ENCODE results near the gene TRAF2.

TRAF2 gene

DNA sequence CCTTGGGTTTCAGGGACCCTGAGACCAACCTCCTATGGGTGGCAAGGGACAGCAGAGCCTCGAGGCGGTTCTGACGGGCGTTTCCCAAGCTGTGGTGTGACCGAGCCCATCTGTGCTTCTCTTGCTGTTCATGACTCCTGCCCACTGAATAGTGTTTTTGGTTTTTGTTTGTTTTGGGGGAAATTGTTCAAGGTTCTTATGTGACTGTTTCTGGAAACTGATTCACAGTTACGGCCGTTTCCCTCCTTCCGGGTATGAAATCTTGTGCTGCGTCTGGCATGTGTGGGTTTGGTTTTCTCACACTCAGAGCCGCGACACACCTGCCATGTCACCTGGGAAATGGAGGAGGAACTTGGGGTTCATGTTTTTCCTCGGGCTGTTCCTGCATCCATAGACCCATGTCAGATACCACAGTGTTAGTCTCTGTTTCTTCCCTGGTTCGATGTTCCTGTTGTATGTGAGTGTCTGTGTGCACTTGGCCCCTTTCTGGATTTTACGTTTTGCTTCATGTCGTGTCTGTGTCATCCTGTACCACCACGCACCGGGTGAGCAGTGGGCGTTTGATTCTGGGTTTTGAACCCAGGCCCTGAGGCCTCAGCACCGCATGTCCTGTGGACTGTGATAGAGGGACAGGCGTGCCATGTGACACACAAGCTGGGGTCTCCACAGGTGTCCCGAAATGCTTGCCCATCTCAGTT, 29.5 kb downstream of the TRAF2 start:
- TF ChIP-seq SPI1 (IDR thresholded peaks at IDR 0.05; ENCODE audit: low read depth, low read length) (no peak), PAX5 (IDR thresholded peaks at IDR 0.05; ENCODE audit: insufficient read depth, low read length, severe bottlenecking) (no peak), TAF1 (IDR thresholded peaks at IDR 0.05; ENCODE audit: low read depth, low read length) (no peak), POLR2AphosphoS5 (IDR thresholded peaks at IDR 0.05; ENCODE audit: low read depth, low read length) (no peak), POLR2A (IDR thresholded peaks at IDR 0.05; ENCODE audit: low read depth, low read length) (no peak)
- no peak for DNase-seq (ENCODE audit: insufficient read length, low spot score)
- FAIRE-seq = no peak

DNA sequence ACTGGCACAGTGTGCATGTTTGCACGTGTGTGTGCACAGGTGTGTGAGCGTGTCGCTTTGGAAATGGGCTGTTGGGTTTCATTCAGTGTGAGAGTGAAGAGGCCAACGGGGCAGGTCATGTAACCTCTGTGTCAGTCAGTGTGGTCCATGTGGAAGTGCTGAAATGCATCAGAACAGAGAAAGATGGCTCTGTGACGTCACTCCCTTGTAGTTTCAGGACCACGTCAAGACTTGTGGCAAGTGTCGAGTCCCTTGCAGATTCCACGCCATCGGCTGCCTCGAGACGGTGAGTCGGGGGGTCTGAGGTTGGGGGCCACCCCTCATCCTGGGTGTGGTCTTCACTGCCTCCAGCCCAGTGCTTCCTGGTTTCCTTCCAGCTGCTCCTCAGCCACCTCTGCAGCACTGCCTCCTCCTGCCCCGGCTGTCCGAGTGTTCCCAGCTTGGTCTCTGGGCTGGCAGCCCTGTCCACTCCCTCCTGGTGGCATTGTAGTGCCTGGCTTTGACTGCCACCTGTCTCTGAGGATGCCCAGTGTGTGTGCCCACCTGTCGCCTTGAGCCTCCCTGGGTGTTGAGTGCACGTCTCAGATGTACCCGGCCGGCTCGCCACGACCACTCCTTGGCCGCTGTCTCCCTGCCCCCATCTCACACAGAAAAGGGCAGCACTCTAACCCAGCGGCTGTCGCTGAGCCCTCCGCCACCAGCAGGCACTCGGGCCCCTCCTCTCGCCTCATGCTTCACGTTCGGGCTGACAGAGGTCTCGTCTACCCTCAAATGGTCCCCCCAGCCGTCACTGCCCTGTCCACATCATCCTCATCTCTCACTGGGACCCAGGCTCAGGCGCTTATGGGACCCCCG, 30.2 kb downstream of the TRAF2 start:
- TF ChIP-seq SPI1 (IDR thresholded peaks at IDR 0.05; ENCODE audit: low read depth, low read length) (no peak), PAX5 (IDR thresholded peaks at IDR 0.05; ENCODE audit: insufficient read depth, low read length, severe bottlenecking) (no peak), TAF1 (IDR thresholded peaks at IDR 0.05; ENCODE audit: low read depth, low read length) (no peak), POLR2AphosphoS5 (IDR thresholded peaks at IDR 0.05; ENCODE audit: low read depth, low read length) (no peak), POLR2A (IDR thresholded peaks at IDR 0.05; ENCODE audit: low read depth, low read length) (no peak), POU2F2 (IDR thresholded peaks at IDR 0.05; ENCODE audit: low read depth, low read length) (no peak)
- no peak for DNase-seq (ENCODE audit: insufficient read length, low spot score)
- no peak for FAIRE-seq

DNA sequence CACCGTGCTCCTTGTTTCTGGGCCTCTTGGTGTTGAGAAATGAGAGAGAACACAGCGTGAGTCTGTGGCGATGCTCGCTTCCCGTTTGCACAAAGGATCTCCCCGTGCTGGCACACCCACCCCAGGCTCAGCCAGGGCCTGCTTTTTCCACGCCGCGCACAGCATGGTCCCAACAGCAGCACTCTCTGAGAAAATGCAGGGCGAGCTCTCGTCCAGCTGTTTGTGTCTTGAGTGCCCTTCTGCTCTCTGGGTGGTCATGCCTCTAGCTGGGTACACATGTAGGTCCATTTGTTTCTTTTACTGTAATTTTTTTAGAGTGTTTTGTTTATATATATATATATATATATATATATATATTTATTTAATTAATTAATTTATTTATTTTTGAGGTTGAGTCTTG, 31.6 kb downstream of the TRAF2 start:
- TF ChIP-seq PAX5 (IDR thresholded peaks at IDR 0.05; ENCODE audit: insufficient read depth, low read length, severe bottlenecking) (no peak), POU2F2 (IDR thresholded peaks at IDR 0.05; ENCODE audit: low read depth, low read length) (no peak), SPI1 (IDR thresholded peaks at IDR 0.05; ENCODE audit: low read depth, low read length) (no peak), TAF1 (IDR thresholded peaks at IDR 0.05; ENCODE audit: low read depth, low read length) (no peak)
- DNase-seq (ENCODE audit: insufficient read length, low spot score) = no peak
- no peak for FAIRE-seq

DNA sequence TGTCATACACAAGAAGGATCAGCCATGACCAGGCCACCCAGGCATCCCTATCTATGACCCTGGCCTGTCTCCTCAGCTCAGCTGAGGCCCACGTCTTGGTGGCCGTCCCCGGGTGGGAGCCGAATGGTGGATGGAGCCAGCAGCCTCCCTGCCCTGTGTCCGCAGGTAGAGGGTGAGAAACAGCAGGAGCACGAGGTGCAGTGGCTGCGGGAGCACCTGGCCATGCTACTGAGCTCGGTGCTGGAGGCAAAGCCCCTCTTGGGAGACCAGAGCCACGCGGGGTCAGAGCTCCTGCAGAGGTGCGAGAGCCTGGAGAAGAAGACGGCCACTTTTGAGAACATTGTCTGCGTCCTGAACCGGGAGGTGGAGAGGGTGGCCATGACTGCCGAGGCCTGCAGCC, 33.8 kb downstream of the TRAF2 start:
- DNase-seq (ENCODE audit: insufficient read length, low spot score) = no peak
- FAIRE-seq = no peak
- no peak for TF ChIP-seq TAF1 (IDR thresholded peaks at IDR 0.05; ENCODE audit: low read depth, low read length)
- no peak for TF ChIP-seq PAX5 (IDR thresholded peaks at IDR 0.05; ENCODE audit: insufficient read depth, low read length, severe bottlenecking)
- TF ChIP-seq POU2F2 (IDR thresholded peaks at IDR 0.05; ENCODE audit: low read depth, low read length) = no peak

DNA sequence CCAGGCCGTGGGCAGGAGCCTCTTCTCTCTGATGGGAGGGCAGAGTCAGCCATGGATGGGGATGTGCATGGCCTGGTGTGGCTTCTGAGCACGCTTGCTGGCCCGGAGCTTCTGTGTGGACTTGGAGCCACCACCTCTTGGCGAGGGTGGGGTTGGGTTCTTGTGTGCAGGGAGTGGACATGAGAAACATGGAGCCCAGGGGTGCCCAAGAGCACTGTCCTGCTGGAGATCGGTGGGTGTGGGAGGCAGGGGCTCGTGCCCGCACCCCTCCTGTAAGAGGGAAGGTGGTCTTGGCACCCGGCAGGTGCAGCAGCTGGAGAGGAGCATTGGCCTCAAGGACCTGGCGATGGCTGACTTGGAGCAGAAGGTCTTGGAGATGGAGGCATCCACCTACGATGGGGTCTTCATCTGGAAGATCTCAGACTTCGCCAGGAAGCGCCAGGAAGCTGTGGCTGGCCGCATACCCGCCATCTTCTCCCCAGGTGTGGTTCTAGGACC, 34.5 kb downstream of the TRAF2 start:
- TF ChIP-seq PAX5 (IDR thresholded peaks at IDR 0.05; ENCODE audit: insufficient read depth, low read length, severe bottlenecking) (no peak), POLR2A (IDR thresholded peaks at IDR 0.05; ENCODE audit: low read depth, low read length) (no peak), POU2F2 (IDR thresholded peaks at IDR 0.05; ENCODE audit: low read depth, low read length) (no peak), POLR2AphosphoS5 (IDR thresholded peaks at IDR 0.05; ENCODE audit: low read depth, low read length) (no peak), SPI1 (IDR thresholded peaks at IDR 0.05; ENCODE audit: low read depth, low read length) (no peak), TAF1 (IDR thresholded peaks at IDR 0.05; ENCODE audit: low read depth, low read length) (no peak)
- FAIRE-seq (no peak), DNase-seq (ENCODE audit: insufficient read length, low spot score) (no peak)

DNA sequence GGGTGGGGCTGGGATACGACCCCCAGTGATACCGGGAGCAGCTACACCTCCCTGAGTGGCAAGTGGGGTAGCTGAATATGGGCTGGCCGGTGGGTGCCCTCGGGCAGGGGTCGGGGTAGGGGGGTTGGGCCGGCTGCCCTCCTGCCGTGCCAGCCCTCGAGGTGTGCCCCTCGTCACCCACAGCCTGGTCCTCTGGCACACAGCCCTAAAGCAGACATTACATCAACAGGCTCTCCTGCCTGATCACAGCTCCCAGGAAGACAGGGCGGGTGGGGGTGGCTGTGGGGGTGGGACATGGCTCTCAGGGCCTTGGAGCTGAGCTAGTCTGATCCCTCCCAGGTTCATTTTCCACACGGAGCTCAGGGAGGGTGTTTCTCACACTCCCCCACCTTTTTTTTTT, 35.0 kb downstream of the TRAF2 start:
- no peak for FAIRE-seq

DNA sequence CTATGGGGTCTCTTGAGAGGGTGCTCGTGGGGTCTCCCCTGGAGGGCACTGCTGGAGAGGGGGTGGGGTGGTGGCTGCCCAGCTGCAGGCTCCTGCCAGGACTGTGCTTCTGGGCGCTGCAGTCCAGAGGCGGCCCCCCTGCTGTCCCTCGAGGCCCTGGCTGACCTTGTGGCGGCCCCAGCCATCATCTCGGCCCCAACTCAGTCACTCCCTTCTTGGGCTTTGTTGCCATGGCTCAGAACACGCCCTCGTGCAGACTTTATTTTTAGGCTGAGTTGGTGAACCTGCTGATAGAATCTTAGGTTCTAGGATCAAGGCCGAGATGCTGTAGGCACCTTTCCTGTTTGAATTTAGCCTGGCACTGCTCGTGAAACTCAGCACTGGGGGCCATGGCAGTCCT, 35.4 kb downstream of the TRAF2 start:
- TF ChIP-seq POLR2AphosphoS5 (IDR thresholded peaks at IDR 0.05; ENCODE audit: low read depth, low read length) = no peak
- no peak for TF ChIP-seq POU2F2 (IDR thresholded peaks at IDR 0.05; ENCODE audit: low read depth, low read length)
- TF ChIP-seq PAX5 (IDR thresholded peaks at IDR 0.05; ENCODE audit: insufficient read depth, low read length, severe bottlenecking) = no peak
- no peak for TF ChIP-seq TAF1 (IDR thresholded peaks at IDR 0.05; ENCODE audit: low read depth, low read length)
- no peak for TF ChIP-seq POLR2A (IDR thresholded peaks at IDR 0.05; ENCODE audit: low read depth, low read length)
- TF ChIP-seq SPI1 (IDR thresholded peaks at IDR 0.05; ENCODE audit: low read depth, low read length) = no peak
- DNase-seq (ENCODE audit: insufficient read length, low spot score) (no peak), FAIRE-seq (no peak)

More for the DNA sequence above, 35.0 kb downstream of the TRAF2 start:
- DNase-seq (ENCODE audit: insufficient read length, low spot score) = no peak
- no peak for TF ChIP-seq SPI1 (IDR thresholded peaks at IDR 0.05; ENCODE audit: low read depth, low read length)
- TF ChIP-seq POU2F2 (IDR thresholded peaks at IDR 0.05; ENCODE audit: low read depth, low read length) = no peak
- no peak for TF ChIP-seq TAF1 (IDR thresholded peaks at IDR 0.05; ENCODE audit: low read depth, low read length)
- no peak for TF ChIP-seq POLR2A (IDR thresholded peaks at IDR 0.05; ENCODE audit: low read depth, low read length)
- TF ChIP-seq POLR2AphosphoS5 (IDR thresholded peaks at IDR 0.05; ENCODE audit: low read depth, low read length) = no peak
- TF ChIP-seq PAX5 (IDR thresholded peaks at IDR 0.05; ENCODE audit: insufficient read depth, low read length, severe bottlenecking) = no peak

DNA sequence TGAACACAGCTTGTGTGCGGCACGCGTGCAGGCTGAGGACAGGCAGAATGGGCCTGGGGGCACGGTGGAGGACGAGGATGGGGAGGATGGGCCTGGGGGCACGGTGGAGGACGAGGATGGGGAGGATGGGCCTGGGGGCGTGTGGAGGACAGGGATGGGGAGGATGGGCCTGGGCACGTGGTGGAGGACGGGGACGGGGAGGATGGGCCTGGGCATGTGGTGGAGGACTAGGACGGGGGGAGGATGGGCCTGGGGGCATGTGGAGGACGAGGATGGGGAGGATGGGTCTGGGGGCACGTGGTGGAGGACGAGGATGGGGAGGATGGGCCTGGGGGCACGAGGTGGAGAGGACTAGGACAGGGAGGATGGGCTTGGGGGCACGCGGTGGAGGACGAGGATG, 36.2 kb downstream of the TRAF2 start:
- FAIRE-seq = peak; percentile 16
- no peak for DNase-seq (ENCODE audit: insufficient read length, low spot score)
- TF ChIP-seq POLR2AphosphoS5 (IDR thresholded peaks at IDR 0.05; ENCODE audit: low read depth, low read length) (no peak), SPI1 (IDR thresholded peaks at IDR 0.05; ENCODE audit: low read depth, low read length) (no peak), POU2F2 (IDR thresholded peaks at IDR 0.05; ENCODE audit: low read depth, low read length) (no peak), PAX5 (IDR thresholded peaks at IDR 0.05; ENCODE audit: insufficient read depth, low read length, severe bottlenecking) (no peak), TAF1 (IDR thresholded peaks at IDR 0.05; ENCODE audit: low read depth, low read length) (no peak), POLR2A (IDR thresholded peaks at IDR 0.05; ENCODE audit: low read depth, low read length) (no peak)

DNA sequence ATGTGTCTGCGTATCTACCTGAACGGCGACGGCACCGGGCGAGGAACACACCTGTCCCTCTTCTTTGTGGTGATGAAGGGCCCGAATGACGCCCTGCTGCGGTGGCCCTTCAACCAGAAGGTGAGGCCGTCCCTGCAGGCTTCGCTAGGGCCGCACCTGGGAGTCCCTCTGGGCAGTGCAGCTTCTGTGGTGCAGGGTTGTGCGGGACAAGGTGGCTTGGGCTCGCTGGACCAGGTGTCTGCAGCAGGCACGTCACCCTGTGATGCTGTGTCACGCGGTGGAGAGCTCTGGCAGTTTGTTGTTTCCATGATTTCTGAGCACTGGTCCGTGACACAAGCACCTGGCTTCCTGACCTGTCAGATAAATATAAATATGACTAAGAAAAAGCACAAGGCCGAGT, 37.6 kb downstream of the TRAF2 start:
- DNase-seq (ENCODE audit: insufficient read length, low spot score) (no peak), FAIRE-seq (no peak)
- no peak for TF ChIP-seq POLR2AphosphoS5 (IDR thresholded peaks at IDR 0.05; ENCODE audit: low read depth, low read length)
- no peak for TF ChIP-seq SPI1 (IDR thresholded peaks at IDR 0.05; ENCODE audit: low read depth, low read length)
- no peak for TF ChIP-seq PAX5 (IDR thresholded peaks at IDR 0.05; ENCODE audit: insufficient read depth, low read length, severe bottlenecking)
- TF ChIP-seq POLR2A (IDR thresholded peaks at IDR 0.05; ENCODE audit: low read depth, low read length) = no peak
- TF ChIP-seq TAF1 (IDR thresholded peaks at IDR 0.05; ENCODE audit: low read depth, low read length) = no peak
- TF ChIP-seq POU2F2 (IDR thresholded peaks at IDR 0.05; ENCODE audit: low read depth, low read length) = no peak
